GM18526 (cell line): Measurements from ENCODE around the gene OGA.

Source experiments
- POLR2A ChIP-seq: IDR thresholded peaks from 3 replicates; pipeline ENCODE4 v1.6.1; 2011; ENCODE audit not compliant: insufficient read length; ENCODE audit errors: extremely low read depth

The OGA gene

DNA sequence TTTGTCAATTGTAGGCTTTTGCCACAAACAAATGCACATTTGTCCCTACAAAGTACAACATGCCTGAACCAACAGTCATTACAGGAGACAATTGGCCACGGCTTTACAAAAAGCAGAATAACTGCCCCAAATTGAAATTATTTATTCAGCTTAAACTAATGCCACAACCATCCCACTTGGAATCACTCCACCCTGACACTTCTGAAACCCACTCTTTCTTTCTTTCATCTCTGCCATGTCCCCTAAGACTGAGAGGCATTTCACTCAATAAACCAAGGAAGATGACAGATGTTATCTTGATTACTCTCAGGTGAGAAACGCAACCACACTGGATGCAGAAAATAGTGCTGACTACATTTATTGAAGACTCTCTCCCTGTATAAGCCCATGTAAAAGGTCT is 32.4 kb downstream of the OGA start:
- TF ChIP-seq POLR2A = no peak

DNA sequence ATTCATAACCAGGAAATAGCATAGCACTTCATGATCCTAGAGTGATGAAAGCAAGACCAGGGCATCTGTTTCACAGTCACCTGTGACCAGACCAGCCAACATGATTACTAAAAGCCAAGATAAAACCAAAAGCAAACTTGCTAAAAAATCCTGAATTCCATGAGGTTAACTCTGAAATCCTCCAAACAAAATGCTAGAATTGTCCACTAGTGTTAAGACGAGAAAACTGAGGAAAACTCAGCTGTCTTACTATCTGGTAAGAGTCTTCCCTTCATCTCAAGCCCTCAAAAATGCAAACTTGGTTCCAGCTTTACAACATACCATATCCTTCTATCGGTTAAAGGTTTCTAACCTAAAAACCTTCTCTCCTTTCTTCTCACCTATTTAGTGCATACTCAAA is 33.7 kb downstream of the OGA start:
- TF ChIP-seq POLR2A = no peak

GRCh38 chr10:101783736-101784118 is 34.5 kb downstream of the OGA start:
- no peak for TF ChIP-seq POLR2A

DNA sequence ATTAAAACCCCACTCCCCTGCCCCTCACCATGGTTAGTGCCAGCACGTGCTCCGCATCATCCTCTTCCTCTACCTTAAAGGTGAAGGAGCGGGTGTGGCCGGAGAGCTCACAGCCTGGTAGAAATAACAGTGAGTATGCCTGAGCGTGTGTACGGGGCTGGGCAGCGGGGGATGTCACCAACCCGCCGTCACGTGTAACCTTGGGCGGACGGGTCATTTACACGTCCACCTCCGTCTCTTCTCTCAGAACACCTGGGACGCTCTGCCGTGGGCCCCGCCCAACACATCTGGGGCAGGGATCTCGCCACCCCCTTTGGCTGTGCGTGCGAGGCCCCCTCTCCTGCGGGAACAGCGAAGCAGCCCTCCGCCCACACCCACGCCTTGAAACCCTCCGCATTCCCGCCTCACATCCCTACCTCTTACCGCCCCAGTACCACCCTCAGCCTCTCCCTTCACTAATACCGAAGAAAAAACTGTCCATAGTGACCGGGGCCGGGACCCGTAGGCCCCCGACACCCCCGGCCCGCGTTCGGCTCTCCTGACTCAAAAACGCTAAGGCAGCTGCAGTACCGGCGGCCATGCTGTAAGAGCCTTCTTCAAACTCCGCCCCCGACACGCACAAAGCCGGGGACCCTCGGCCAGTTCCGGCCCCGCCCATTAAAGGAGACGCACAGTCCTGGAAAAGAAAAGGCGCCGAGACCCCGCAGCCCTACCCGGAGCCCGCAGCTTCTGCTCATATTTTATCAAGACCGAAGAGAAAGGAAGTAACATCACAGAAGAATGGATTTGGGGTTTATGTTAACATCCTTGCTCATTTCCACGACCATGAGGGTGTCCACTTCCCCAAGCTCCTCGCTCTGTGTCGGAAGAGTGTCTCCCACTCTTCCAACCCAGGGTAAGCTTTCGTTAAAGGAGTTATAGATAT is 35.2 kb downstream of the OGA start, which contains the start of gene NPM3:
Gene NPM3 (minus strand): TSS at position 636 of the 925 bp plus-strand sequence. CDS start 56 bp downstream, at position 580.
- peak; percentile 57 for TF ChIP-seq POLR2A

- TF ChIP-seq POLR2A = no peak
These were observed 36.0 kb downstream of the OGA start for GRCh38 chr10:101781984-101782810.

GRCh38 chr10:101781655-101781983 is 36.6 kb downstream of the OGA start:
- no peak for TF ChIP-seq POLR2A

GRCh38 chr10:101780818-101781654 is 37.2 kb downstream of the OGA start:
- no peak for TF ChIP-seq POLR2A

- TF ChIP-seq POLR2A = no peak
These were observed 37.9 kb downstream of the OGA start for GRCh38 chr10:101780187-101780817.

GRCh38 chr10:101779544-101780186 is 38.6 kb downstream of the OGA start:
- TF ChIP-seq POLR2A = no peak

GRCh38 chr10:101778781-101779543 is 39.3 kb downstream of the OGA start:
- TF ChIP-seq POLR2A = no peak

DNA sequence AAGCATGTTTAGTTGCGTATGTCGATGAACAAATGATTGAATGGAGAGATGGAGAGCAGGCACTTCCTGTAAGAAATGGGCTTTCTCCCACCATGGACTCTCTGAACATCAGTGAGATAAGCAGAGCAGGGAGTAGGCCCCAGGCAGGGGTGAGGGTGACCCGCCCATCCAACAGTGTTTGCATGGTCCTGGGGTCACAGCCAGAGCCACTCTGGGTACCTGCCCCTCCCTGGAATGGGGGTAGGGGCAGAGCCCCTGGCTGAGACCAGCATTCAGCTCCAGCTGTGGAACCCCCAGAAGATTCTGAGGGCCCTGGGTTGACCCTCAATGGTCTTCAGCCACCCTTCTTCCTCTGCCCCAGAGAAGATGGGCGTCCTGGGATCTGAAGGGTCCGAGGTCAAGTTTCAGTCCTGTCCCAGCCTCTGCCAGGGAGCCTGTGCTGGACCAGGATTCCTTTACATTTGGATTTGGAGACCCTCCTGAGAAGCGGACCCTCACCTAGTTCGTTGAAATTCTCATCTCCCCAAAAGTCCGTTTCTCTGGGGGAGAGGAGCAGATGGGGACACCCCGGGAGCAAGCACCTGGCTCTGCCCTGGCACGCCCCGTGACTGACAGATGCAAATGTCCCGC is 40.0 kb downstream of the OGA start:
- TF ChIP-seq POLR2A = no peak

DNA sequence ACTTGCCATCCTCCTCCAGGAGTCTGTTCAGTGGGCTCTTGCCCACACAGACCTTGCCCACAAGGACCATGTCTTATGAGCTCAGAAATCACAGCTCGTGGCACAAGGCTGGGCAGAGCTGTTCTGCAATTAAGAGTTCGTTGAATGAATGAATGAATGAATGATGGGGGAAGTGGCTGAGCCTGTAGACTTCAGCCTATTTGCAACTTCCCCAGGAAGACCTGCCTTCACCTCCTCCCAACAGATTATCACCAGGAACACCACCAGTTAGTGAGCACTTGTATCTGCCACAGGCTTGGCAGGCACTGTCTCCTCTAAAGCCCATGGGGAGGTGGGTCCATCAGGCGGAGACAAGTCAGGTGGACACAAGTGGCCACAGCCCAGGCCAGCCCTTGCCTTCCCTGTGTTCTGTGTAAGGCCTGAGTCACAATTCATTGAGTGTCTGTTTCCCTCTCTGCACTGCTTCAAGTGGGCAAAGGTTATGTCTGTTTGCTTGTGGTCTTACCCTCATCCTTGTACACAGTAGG is 40.6 kb downstream of the OGA start:
- TF ChIP-seq POLR2A = no peak
